Esophagus muscularis mucosa (tissue), 4 donors: ENCODE measurements around the gene DYNLRB2.

Experiments
- EP300 ChIP-seq: sonication (generic); formaldehyde crosslinking; IDR thresholded peaks from one replicate; pipeline ENCODE4 v1.6.1; 2017; ENCODE audit warnings: antibody characterized with exemption
- POLR2A ChIP-seq: fragments of 450-650 bp; IDR thresholded peaks from one replicate; pipeline ENCODE4 v1.6.1; 2017; ENCODE audit warnings: antibody characterized with exemption, moderate library complexity, mild to moderate bottlenecking, low read depth
- POLR2AphosphoS5 ChIP-seq, 2 donors: sonication (generic); formaldehyde crosslinking; IDR thresholded peaks; one replicate each; pipeline ENCODE4 v1.6.1; 2017; ENCODE audit warnings: antibody characterized with exemption in 2 of 2
- TF ChIP-seq, protein P1 (sequence below), 3 experiments: fragments of 200-600 bp in 2 of 3; fragments of 450-650 bp in 1 of 3; sonication (generic) in 2 of 3; IDR thresholded peaks; one replicate each; pipeline ENCODE4 v1.5.1; 2017 to 2019; ENCODE audit warnings: antibody characterized with exemption in 3 of 3, mild to moderate bottlenecking in 2 of 3, moderate library complexity in 1 of 3

DNA sequence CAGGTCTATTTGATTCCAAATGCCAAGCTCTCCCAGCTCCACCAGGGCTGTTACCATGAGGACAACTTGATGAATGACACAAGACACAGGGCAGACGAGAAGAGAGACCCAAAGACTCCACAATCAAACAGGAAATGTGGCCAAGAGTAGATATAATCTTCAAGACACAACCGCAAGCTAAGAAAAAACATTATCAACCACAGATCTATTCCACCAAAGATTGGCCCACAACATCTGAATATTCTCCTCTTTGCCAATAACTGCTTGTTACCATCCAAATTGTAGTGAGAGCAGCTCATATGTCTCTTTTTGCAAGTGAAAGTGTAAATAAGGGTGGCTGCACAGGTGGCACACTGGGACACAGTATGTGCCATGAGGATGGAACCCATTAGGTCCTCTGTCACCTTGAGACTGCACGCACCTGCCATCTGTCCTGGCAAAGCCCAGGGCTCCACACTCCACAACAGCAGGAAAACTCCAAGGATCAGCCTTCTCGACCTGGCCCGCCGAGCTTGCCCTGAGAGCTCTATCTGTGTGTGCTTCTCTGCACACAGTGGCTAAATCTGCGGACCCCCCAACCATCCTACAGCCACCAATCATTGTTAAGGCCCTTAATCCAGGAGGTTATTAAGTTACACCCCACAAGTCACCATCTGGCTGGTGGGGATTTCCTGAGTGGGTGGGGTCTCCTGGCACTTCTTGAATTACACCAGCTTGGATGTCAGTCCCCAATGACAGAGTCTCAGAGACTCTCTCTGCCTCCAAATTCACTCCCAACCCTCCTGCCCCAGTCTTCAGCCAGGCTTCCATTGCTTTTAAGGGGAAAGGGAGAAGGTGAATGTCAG, 50.5 kb downstream of the DYNLRB2 start:
- TF ChIP-seq EP300 (no peak), POLR2A (no peak), POLR2AphosphoS5 (IDR thresholded peaks at IDR 0.05) (no peak)
- TF ChIP-seq, protein P1, sequence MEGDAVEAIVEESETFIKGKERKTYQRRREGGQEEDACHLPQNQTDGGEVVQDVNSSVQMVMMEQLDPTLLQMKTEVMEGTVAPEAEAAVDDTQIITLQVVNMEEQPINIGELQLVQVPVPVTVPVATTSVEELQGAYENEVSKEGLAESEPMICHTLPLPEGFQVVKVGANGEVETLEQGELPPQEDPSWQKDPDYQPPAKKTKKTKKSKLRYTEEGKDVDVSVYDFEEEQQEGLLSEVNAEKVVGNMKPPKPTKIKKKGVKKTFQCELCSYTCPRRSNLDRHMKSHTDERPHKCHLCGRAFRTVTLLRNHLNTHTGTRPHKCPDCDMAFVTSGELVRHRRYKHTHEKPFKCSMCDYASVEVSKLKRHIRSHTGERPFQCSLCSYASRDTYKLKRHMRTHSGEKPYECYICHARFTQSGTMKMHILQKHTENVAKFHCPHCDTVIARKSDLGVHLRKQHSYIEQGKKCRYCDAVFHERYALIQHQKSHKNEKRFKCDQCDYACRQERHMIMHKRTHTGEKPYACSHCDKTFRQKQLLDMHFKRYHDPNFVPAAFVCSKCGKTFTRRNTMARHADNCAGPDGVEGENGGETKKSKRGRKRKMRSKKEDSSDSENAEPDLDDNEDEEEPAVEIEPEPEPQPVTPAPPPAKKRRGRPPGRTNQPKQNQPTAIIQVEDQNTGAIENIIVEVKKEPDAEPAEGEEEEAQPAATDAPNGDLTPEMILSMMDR (IDR thresholded peaks at IDR 0.05) = no peak
